Gastrocnemius medialis (tissue), 4 donors: ENCODE results near the gene ARHGEF6. TPM values are rescaled to one million over a fixed set of nuclear protein-coding genes. Genes with fewer than 3 reads are reported as not detected.

Experiments used
- ATAC-seq, 2 donors: fragments of 150-250 bp; one replicate each; pipeline ENCODE4 v1.9.1; 2016
- DNase-seq, 2 donors: peaks; one replicate each; pipeline ENCODE4 v3.0.0-alpha.2; 2019
- H3K27ac ChIP-seq, 4 donors: fragments of 200-600 bp; sonication (generic); 1 replicate in 1 of 4; 2 replicates in 3 of 4; pipeline ENCODE4 v1.5.1; 2016 to 2018; ENCODE audit warnings: mild to moderate bottlenecking in 2 of 4, moderate library complexity in 1 of 4
- H3K27me3 ChIP-seq, 3 donors: fragments of 200-600 bp; sonication (generic) in 2 of 3; 1 replicate in 1 of 3; 2 replicates in 2 of 3; pipeline versions ENCODE4 v1.5.1 to v1.6.0; 2016 to 2019; ENCODE audit warnings: mild to moderate bottlenecking in 1 of 3, moderate library complexity in 1 of 3
- H3K36me3 ChIP-seq, 2 donors: fragments of 200-600 bp; sonication (generic) in 1 of 2; one replicate each; pipeline ENCODE4 v1.5.1; 2017 to 2018
- H3K4me1 ChIP-seq, 2 donors: fragments of 200-600 bp; sonication (generic) in 1 of 2; one replicate each; pipeline ENCODE4 v1.5.1; 2016 to 2017; ENCODE audit warnings: mild to moderate bottlenecking in 2 of 2
- H3K4me3 ChIP-seq, 4 donors: fragments of 200-600 bp; sonication (generic) in 3 of 4; 1 replicate in 1 of 4; 2 replicates in 3 of 4; pipeline ENCODE4 v1.5.1; 2016 to 2019; ENCODE audit warnings: mild to moderate bottlenecking in 2 of 4
- H3K9me3 ChIP-seq, 3 donors: fragments of 200-600 bp; sonication (generic) in 2 of 3; 1 replicate in 1 of 3; 2 replicates in 2 of 3; pipeline ENCODE4 v1.5.1; 2016 to 2019
- POLR2A ChIP-seq, 2 donors: fragments of 450-650 bp; IDR thresholded peaks; one replicate each; pipeline ENCODE4 v1.6.1; 2017; ENCODE audit warnings: antibody characterized with exemption in 2 of 2, mild to moderate bottlenecking in 2 of 2, moderate library complexity in 2 of 2
- in situ Hi-C, 4 donors: fragments of 200-750 bp; cut with MboI; loops; one replicate each; pipeline versions ENCODE4 v1.15.0 to v1.8.0; 2017; ENCODE audit warnings: low sequenced_read_pairs in 4 of 4
- intact Hi-C: fragments of 100-400 bp; cut with DNase I; formaldehyde crosslinking; loops from one replicate; pipeline ENCODE4 v1.15.1; 2023; ENCODE audit warnings: low total_unique reads
- total RNA-seq, 4 donors: library from RNA; depleted of rRNA; stranded (reverse); fragments of >200 nt; gene quantifications; one replicate each; pipeline versions ENCODE4 v1.1.0 to v1.2.3, GENCODE V29; 2016
- TF ChIP-seq, protein P1 (sequence below), 5 experiments: fragments of 450-650 bp in 3 of 5; fragments of 200-600 bp in 2 of 5; sonication (generic) in 2 of 5; IDR thresholded peaks in 4 of 5; conservative IDR thresholded peaks in 1 of 5; 1 replicate in 4 of 5; 2 replicates in 1 of 5; pipeline ENCODE4 v1.5.1; 2016 to 2019; ENCODE audit warnings: antibody characterized with exemption in 5 of 5, mild to moderate bottlenecking in 3 of 5, moderate library complexity in 3 of 5

The ARHGEF6 gene
- total RNA-seq, 4 donors from 2014 or later: 15.0 to 29.9 (median 24.5) TPM

DNA sequence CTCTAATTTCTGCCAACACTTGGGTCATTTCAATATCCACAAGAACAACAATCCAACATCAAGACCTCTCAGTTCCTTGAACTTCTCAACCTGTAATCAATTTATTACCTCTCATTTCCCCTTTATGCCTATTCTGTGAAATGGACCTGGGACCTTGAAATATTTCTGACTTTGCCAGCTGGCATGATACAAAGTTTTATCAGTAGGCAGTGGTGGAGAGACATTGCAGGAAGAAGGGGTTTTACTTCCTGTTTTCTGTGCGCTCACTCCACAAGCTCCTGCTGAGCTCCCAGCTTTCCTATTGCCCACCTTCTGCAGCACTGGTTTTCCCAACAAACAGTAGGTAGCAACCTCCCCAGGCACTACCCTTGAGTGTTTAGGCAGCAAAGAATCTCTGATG is 3.5 kb upstream of the ARHGEF6 start:
- TF ChIP-seq POLR2A (IDR thresholded peaks at IDR 0.05): no peak
- TF ChIP-seq, protein P1, sequence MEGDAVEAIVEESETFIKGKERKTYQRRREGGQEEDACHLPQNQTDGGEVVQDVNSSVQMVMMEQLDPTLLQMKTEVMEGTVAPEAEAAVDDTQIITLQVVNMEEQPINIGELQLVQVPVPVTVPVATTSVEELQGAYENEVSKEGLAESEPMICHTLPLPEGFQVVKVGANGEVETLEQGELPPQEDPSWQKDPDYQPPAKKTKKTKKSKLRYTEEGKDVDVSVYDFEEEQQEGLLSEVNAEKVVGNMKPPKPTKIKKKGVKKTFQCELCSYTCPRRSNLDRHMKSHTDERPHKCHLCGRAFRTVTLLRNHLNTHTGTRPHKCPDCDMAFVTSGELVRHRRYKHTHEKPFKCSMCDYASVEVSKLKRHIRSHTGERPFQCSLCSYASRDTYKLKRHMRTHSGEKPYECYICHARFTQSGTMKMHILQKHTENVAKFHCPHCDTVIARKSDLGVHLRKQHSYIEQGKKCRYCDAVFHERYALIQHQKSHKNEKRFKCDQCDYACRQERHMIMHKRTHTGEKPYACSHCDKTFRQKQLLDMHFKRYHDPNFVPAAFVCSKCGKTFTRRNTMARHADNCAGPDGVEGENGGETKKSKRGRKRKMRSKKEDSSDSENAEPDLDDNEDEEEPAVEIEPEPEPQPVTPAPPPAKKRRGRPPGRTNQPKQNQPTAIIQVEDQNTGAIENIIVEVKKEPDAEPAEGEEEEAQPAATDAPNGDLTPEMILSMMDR (IDR thresholded peaks at IDR 0.05 in 4 of 5, conservative IDR thresholded peaks at IDR 0.05 in 1 of 5): no peak
- Histone ChIP-seq H3K4me3 (no peak overlapping the region), H3K9me3 (no peaks in the 10 kb centered on the region), H3K27ac (no peak overlapping the region), H3K36me3 (no peaks in the 10 kb centered on the region), H3K4me1 (peaks cover 0 to 8% of the 10 kb centered on the region in 2 donors), H3K27me3 (no peaks in the 10 kb centered on the region)
- DNase-seq (no peak), ATAC-seq (no peak)
- intact Hi-C loops: loop anchor here (10.0 kb wide), 2 partner anchors 69 to 71 kb away; no protein-coding TSS in a partner anchor
- in situ Hi-C loops: no loop called here

DNA sequence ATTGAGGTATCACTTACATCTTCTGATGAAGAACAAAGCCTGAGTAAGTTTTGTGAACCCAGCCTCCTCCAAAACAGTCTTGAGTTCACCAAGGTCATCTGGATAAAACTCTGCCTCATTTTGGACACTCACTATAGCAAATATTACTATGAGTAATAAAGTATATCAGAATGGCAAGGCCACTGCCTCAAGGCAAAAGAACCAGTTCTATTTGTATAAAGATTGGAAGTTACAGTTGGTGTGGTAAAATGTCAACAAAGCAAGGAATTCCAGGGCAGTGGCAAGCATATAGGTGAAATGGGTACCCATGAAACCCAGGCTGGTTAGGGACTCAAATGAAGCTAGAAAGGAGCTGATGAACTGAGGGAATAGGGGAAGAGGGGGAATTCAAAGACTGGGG is 2.4 kb upstream of the ARHGEF6 start:
- no peaks in the 10 kb centered on the region for H3K27me3 ChIP-seq
- DNase-seq (no peak), ATAC-seq (no peak)
- no peak overlapping the region for H3K27ac ChIP-seq
- no peaks in the 10 kb centered on the region for H3K36me3 ChIP-seq
- no peak overlapping the region for H3K4me3 ChIP-seq
- intact Hi-C loops (loop anchor here (10.0 kb wide), 2 partner anchors 68 to 72 kb away; no protein-coding TSS in a partner anchor), in situ Hi-C loops (no loop called here)
- H3K9me3 ChIP-seq: no peaks in the 10 kb centered on the region
- TF ChIP-seq, protein P1 (IDR thresholded peaks at IDR 0.05 in 4 of 5, conservative IDR thresholded peaks at IDR 0.05 in 1 of 5): no peak
- TF ChIP-seq POLR2A (IDR thresholded peaks at IDR 0.05): no peak
- peaks cover 0 to 14% of the 10 kb centered on the region in 2 donors for H3K4me1 ChIP-seq

DNA sequence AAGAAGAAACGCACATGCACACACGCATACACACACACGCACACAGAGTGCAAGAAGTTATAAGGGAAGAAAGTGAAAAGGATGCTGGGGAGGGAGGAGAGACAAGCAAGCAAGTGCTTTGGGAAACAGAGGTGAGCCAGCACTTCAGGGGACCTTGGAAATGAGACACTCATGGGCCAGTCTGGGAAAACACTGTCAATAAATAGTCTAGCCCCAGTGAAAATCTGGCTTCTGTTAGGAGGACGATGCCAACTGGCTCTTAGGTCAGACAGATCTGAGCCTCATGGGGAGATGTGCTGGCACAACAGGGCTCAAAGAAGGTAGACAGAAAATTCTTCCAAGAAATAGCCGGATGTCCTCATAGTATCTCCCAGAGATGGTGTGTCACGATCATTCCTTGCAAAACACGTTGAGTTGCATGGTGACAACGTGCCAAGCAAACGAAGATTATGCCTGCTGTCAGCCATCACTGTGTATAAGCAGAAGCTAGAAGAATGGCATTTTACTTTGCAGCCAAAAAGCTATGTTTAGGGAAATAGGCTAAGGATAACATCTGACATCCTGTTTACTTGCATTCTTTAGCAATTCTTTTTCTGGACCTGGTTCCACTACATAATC is 557 bp upstream of the ARHGEF6 start:
- DNase-seq: peak in 1 of 2 donors; percentile 40
- H3K36me3 ChIP-seq: no peaks in the 10 kb centered on the region
- no peaks in the 10 kb centered on the region for H3K9me3 ChIP-seq
- peak; percentile 69 to 74 for ATAC-seq
- peak overlapping the region; percentile 66 to 84 (median 78) for H3K27ac ChIP-seq
- peak overlapping the region; percentile 36 to 67 (median 46) for H3K4me3 ChIP-seq
- TF ChIP-seq, protein P1 (IDR thresholded peaks at IDR 0.05 in 4 of 5, conservative IDR thresholded peaks at IDR 0.05 in 1 of 5): no peak
- peak in 1 of 2 donors; percentile 11 for TF ChIP-seq POLR2A (IDR thresholded peaks at IDR 0.05)
- H3K4me1 ChIP-seq: peaks cover 0 to 15% of the 10 kb centered on the region in 2 donors
- H3K27me3 ChIP-seq: no peaks in the 10 kb centered on the region
- in situ Hi-C loops (no loop called here), intact Hi-C loops (loop anchor here (10.0 kb wide), 2 partner anchors 66 to 74 kb away; no protein-coding TSS in a partner anchor)

DNA sequence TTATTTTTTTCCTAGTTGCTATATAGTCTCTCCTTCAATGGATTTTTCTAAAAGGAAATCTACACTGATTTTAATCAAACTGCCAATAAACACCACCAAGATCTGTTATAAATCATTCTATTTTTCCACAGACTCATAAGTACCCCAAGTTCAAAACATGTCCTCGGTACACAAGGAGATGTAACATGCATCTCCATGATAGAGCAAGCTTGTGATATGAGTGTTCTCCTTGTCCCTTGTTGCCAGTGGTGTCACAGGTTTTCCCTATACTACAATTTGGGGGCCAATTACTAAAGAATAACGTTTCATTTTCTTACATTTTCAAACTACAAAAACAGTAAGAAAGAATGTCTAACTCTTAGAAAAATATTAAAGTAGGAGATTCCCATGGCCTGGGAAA is 491 bp downstream of the ARHGEF6 start:
- intact Hi-C loops: loop anchor here (10.0 kb wide), 2 partner anchors 65 to 75 kb away; no protein-coding TSS in a partner anchor
- peaks cover 0 to 15% of the 10 kb centered on the region in 2 donors for H3K4me1 ChIP-seq

More for the DNA sequence above, 491 bp downstream of the ARHGEF6 start:
- Histone ChIP-seq H3K27ac (peak overlapping the region; percentile 66 to 84 (median 78)), H3K9me3 (no peaks in the 10 kb centered on the region), H3K36me3 (no peaks in the 10 kb centered on the region), H3K4me3 (peak overlapping the region; percentile 36 to 67 (median 46)), H3K27me3 (no peaks in the 10 kb centered on the region)
- DNase-seq (no peak), ATAC-seq (peak in 1 of 2 donors; percentile 57)
- in situ Hi-C loops: no loop called here
- TF ChIP-seq POLR2A (IDR thresholded peaks at IDR 0.05): no peak
- TF ChIP-seq, protein P1 (IDR thresholded peaks at IDR 0.05 in 4 of 5, conservative IDR thresholded peaks at IDR 0.05 in 1 of 5): no peak
